ENCODE data around the gene SLC45A3.

GRCh38 chr1:205715628-205716027, 35.3 kb upstream of the SLC45A3 start:
- TF ChIP-seq POLR2A (IDR thresholded peaks at IDR 0.05) (no peak), CTCF (IDR thresholded peaks at IDR 0.05) (no peak), EP300 (IDR thresholded peaks at IDR 0.05) (no peak)

All from stomach (tissue), 4 donors.